GM18517 (cell line): ENCODE measurements around the gene BFAR.
"Not testable (repeated sequence)": the region's sequence is repeated elsewhere in the genome, so short reads cannot be mapped to it uniquely, and the experiment has no call there.

Source experiments
- ATAC-seq: cut with Tn5 transposase; IDR thresholded peaks from one replicate; pipeline ENCODE4 v1.9.1; 2021; ENCODE audit warnings: mild to moderate bottlenecking, moderate library complexity; ENCODE audit not compliant: unreplicated experiment

The BFAR gene

GRCh38 chr16:14635395-14636165 lies 2.8 kb downstream of the BFAR start:
- ATAC-seq: no peak

- ATAC-seq: not testable (repeated sequence)
These were observed 3.6 kb downstream of the BFAR start for GRCh38 chr16:14636179-14636950.

- ATAC-seq: not testable (repeated sequence)
These were observed 4.1 kb downstream of the BFAR start for GRCh38 chr16:14636951-14637240.

GRCh38 chr16:14640538-14640937 lies 7.8 kb downstream of the BFAR start:
- no peak for ATAC-seq

GRCh38 chr16:14641206-14641605 lies 8.5 kb downstream of the BFAR start:
- ATAC-seq: no peak

- no peak for ATAC-seq
These were observed 9.2 kb downstream of the BFAR start for GRCh38 chr16:14641926-14642325.

- no peak for ATAC-seq
These were observed 17.1 kb downstream of the BFAR start for GRCh38 chr16:14649816-14650215.

GRCh38 chr16:14650629-14651028 lies 17.9 kb downstream of the BFAR start:
- ATAC-seq: no peak

GRCh38 chr16:14652726-14653125 lies 20.0 kb downstream of the BFAR start:
- no peak for ATAC-seq

GRCh38 chr16:14658063-14658462 lies 25.3 kb downstream of the BFAR start:
- ATAC-seq: peak; percentile 73

GRCh38 chr16:14667347-14668266 lies 34.9 kb downstream of the BFAR start:
- no peak for ATAC-seq

- no peak for ATAC-seq
These were observed 35.9 kb downstream of the BFAR start for GRCh38 chr16:14668556-14669223.

- no peak for ATAC-seq
These were observed 37.0 kb downstream of the BFAR start for GRCh38 chr16:14669776-14670175.

GRCh38 chr16:14672403-14672971 lies 39.7 kb downstream of the BFAR start:
- peak; percentile 65 for ATAC-seq

GRCh38 chr16:14676633-14677032 lies 43.9 kb downstream of the BFAR start:
- ATAC-seq: no peak

GRCh38 chr16:14677627-14678026 lies 44.9 kb downstream of the BFAR start:
- ATAC-seq: no peak

- no peak for ATAC-seq
These were observed 46.2 kb downstream of the BFAR start for GRCh38 chr16:14678748-14679497.

- not testable (repeated sequence) for ATAC-seq
These were observed 47.6 kb downstream of the BFAR start for GRCh38 chr16:14680396-14680795.

GRCh38 chr16:14681115-14681514 lies 48.4 kb downstream of the BFAR start:
- no peak for ATAC-seq

GRCh38 chr16:14682121-14682520 lies 49.4 kb downstream of the BFAR start:
- ATAC-seq: no peak
